NCI-H2227 treated with DMSO at 0.1 percent for 48 hours (cell line): Measurements from ENCODE around the gene TSPAN15.

Experiments
- DNase-seq: peaks from one replicate; lab custom pipeline; 2025; lab: John Stamatoyannopoulos, UW

The TSPAN15 gene

GRCh38 chr10:69451209-69451783, at the start of gene TSPAN15:
TSPAN15 (plus strand) TSS chr10:69451465; CDS start chr10:69451595, 130 bp downstream.
- DNase-seq = peak; percentile 62

GRCh38 chr10:69402386-69402785, 48.9 kb upstream of the TSPAN15 start:
- no peak for DNase-seq

DNA sequence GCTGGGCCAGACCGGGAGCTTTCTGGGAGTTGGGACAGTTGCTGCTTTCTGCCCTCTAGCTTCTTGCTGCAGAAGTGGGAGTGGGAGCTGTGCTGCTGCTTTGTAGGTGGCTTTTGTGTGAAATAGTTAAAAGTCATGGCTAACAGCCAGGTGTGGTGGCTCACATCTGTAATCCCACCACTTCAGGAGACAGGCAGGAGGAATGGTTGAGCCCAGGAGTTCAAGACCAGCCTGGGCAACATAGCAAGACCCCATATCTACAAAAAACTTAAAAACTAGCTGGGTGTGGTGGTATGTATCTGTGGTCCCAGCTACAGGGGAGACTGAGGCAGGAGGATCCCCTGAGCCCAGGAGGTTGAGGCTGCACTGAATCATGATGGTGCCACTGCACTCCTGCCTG, 48.2 kb upstream of the TSPAN15 start:
- DNase-seq = no peak

DNA sequence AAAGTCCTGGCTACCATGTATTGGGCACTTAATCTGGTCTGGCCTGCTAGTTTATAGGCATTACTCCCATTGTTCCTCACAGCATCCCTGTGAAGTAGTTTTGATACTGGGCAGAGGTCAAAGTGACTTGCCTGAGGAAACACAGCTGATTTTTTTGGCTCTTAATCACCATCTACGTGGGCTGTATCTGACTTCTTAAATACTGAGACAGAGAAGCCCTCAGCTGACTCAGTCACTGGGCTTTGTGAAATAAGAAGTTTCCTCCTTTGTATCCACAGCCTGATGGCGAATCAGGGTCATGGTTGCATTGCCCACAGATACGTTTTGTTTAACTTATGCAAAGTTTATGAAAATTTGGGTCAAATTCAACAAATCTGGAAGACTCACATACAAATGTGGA, 47.7 kb upstream of the TSPAN15 start:
- DNase-seq = no peak

- no peak for DNase-seq
Measured at GRCh38 chr10:69404786-69405185, 46.5 kb upstream of the TSPAN15 start.

- DNase-seq = no peak
Measured at GRCh38 chr10:69405221-69405620, 46.0 kb upstream of the TSPAN15 start.

GRCh38 chr10:69406302-69406811, 44.9 kb upstream of the TSPAN15 start:
- DNase-seq = no peak

DNA sequence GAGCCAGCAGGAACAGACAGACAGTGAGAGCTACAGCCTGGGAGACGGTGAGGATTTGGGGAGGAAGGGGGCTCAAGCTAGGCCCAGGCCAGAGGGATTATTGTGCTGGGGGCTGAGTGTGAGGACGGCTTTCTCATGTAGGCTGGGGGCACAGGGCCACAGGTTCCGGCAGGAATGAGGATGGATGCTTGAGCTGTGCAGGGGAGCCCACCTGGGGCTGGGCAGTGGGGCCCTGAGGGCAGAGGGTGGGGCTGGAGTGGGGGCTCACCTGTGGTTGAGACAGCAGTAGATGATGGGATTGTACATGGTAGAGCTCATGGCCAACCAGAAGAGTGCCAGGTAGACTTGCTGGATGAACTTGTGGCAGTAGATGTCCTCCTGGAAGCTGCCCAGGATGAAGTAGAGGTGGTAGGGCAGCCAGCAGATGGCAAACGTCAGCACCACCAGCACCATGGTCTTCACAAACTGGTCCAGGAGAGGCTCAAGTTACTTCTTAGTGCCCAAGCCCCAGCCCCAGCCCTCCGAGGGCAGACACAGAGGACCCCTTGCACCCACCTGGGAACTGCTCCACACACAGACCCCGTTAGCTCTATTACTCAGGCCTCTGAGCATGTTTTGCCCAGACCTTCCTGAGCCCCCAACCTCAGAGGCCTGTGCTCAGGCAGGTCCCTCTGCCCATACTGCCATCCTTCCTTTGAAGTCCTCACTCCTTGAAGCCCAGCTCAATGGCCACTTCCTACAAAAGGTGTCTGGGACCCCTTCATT, 44.3 kb upstream of the TSPAN15 start:
- no peak for DNase-seq

DNA sequence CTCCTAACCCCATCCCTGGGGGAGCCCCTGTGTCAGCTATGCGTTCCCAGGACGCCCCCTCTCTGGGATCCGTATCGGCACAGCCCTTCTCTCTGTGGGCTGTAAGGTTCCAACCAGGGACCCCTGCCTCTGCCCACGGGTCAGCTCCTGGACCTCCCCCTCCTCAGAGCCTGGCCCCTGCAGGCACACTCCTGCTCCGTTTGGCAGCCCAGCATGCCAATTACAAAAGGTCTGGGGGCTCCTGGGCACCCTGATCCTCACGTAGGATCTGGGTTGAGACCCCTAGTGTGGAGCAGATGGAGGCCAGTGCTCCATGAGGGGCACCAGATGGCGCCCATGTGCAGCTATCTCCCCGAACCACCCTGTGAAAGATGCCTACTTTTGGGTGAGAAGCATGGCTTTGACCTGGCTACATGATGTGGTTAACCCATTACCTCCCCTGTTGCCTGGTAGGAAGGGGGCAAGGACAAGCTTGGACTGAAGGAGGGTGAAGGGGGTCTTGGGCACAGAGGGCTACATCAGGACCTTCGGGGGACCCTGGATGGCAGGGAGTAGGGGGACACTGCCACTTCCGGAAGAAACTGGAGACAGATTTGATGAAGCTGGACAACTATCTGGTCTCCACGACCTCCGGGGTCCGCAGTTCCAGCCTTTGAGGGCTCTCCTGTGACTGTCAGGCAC, 43.5 kb upstream of the TSPAN15 start:
- no peak for DNase-seq

DNA sequence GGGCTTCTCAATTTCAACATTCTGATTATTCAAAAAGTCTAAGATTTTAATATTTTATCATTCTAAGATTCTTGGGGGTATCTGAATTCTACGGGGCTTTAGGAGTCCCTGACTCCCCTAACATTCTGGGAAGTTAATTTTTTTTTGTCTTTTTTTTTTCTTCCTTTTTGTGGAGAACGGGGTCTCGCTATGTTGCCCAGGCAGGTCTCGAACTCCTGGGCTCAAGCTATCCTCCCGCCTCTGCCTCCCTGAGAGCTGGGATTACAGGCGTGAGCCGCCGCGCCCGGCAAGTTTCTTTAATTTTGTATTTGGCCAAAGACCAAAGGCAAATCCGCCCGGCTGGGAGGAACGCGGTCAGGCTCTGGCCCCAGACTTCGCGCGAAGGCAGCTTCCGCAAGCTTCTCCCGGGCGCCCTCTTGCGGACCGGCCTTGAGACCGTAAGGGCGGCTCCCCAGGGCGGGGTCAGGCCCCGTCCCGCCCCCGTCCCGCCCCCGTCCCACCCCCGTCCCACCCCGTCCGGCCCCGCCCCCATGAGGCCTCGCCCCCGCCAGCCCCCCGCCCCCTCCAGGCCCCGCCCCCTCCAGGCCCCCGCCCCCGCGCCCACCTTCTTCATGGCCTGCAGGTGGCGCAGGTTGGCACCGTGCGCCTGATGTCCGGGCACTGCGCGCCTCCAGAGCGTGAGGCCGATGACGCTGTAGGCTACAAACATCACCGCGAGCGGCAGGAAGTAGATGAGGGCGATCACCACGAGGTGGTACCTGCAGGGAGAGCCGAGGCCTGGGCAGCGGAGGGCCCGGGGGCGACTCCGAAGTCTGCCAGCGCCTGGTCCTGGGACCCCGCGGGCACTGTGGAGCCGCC, 42.7 kb upstream of the TSPAN15 start:
- peak; percentile 74 for DNase-seq

DNA sequence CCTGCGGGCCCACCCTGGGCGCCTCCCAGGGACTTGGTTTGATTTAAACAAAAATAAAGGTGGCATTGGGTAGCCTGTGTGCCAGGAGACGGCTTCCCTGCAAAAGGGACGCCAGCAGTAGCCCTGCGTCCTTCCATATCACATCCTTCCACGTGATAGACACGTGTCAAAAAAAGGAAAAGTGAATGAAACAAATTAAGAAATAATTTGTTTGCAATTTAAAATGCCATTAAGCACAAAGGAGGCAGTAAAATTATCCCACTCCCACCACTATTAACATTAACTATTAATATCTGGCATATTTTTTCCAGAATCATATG, 42.1 kb upstream of the TSPAN15 start:
- DNase-seq = no peak

DNA sequence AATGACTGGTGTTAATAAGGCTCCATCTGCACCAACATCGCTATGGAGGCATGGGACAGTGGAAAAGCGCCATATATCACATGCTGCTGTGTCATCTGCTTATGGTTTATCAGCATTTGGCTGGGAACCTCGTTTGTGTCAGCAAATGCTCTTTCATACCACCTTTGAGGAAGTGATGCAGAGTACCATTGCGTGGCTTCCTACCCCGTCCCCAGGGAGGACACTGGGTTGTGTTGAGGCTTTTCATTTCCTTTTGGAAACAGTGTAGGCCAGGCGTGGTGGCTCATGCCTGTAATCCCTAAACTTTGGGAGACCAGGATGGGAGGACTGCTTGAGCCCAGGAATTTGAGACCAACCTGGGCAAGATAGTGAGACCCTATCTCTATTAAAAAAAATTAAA, 41.3 kb upstream of the TSPAN15 start:
- DNase-seq = no peak

GRCh38 chr10:69410487-69410886, 40.8 kb upstream of the TSPAN15 start:
- DNase-seq = no peak

- DNase-seq = no peak
Measured at GRCh38 chr10:69411476-69411875, 39.8 kb upstream of the TSPAN15 start.

- DNase-seq = no peak
Measured at GRCh38 chr10:69412232-69412790, 39.0 kb upstream of the TSPAN15 start.

DNA sequence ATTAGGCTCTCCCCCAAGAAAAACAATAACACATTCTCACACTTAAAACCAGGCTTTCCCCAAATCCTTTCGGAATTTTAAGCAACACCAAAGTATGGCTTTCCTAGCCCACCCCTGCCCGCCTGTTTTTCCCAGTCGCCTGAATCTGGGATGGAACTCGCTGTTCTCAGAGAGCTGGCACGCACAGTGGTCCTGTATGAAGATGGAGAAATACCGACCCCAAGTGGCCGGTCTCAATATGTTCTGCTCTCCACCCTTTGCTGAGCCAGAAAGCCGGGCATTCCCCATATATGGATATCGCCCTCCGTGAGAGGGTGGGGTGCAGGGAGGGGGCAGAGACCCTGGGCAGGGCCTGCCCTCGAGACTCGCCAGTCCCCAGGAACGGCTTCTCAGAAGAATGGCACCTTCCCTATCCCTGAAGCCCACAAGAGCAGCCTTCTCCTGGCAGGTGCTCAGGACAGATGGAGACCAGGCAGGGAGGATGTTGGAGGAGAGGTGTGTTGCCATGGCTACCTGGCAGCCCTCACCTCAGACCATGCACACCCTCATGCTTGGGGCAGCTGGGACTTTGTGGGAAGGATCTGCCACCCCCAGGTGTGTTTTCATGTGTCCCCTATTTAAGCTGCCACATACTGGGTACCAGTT, 37.9 kb upstream of the TSPAN15 start:
- peak; percentile 18 for DNase-seq

GRCh38 chr10:69414036-69415018, 36.9 kb upstream of the TSPAN15 start:
- no peak for DNase-seq

DNA sequence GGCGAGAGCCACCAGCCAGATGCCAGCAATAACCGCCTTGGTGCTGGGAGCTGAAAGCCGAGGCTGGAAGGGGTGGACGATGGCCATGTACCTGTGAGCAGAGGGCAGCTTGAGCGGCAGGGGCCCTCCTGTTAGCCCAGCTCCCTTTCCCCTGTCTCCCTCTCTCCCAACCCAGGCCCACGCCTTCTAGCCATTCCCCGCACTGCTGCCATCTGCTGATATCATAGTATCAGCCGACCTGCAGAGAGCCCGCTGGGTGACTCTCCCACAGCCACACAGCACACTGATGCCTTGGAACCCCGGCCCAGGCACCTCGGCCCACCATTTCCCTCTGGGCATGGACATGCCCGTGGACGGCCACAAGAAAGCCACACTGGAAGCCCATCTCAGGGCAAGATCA, 36.2 kb upstream of the TSPAN15 start:
- DNase-seq = no peak

DNA sequence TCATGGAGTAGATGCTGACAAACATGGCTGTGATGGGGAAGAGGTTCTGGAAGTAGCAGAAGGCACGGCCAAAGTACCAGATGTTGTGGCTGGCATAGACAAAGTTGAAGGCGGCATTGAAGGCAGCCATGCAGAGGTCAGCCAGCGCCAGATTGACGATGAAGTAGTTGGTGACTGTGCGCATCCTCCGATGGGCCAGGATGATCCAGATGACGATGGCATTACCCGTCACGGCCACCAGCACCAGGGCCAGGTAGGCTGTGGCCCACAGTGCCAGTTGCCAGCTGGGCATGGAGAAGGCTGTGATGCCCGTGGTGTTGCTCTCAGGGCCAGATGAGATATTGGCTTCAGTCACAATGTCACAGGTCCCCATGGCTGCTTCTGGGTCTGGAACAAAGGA, 35.3 kb upstream of the TSPAN15 start:
- DNase-seq = no peak

- no peak for DNase-seq
Measured at GRCh38 chr10:69416695-69417094, 34.6 kb upstream of the TSPAN15 start, which contains the start of gene TACR2. TACR2 (minus strand) TSS chr10:69416918; CDS start chr10:69416323, 595 bp downstream.
